Stimulated activated CD4-positive, alpha-beta T cell treated with anti-CD3 and anti-CD28 coated beads, Interleukin-4, amount 100 ng/mL, for 24 hours (primary cell): Measurements from ENCODE around the gene METTL8.

Experiments
- DNase-seq: peaks from one replicate; pipeline ENCODE4 v3.0.0-alpha.2; 2020

METTL8 gene

GRCh38 chr2:171308280-171309054 lies 125.3 kb downstream of the METTL8 start:
- DNase-seq = no peak

GRCh38 chr2:171307560-171307959 lies 126.2 kb downstream of the METTL8 start:
- DNase-seq = no peak

- no peak for DNase-seq
These were observed 135.8 kb downstream of the METTL8 start for GRCh38 chr2:171297956-171298355.

GRCh38 chr2:171294608-171295007 lies 139.2 kb downstream of the METTL8 start:
- DNase-seq = no peak

- DNase-seq = no peak
These were observed 140.1 kb downstream of the METTL8 start for GRCh38 chr2:171293661-171294060.

GRCh38 chr2:171289991-171290390 lies 143.8 kb downstream of the METTL8 start:
- no peak for DNase-seq

GRCh38 chr2:171289316-171289715 lies 144.5 kb downstream of the METTL8 start:
- DNase-seq = no peak

GRCh38 chr2:171287611-171288010 lies 146.2 kb downstream of the METTL8 start:
- DNase-seq = no peak

GRCh38 chr2:171287036-171287571 lies 146.7 kb downstream of the METTL8 start:
- no peak for DNase-seq

- no peak for DNase-seq
These were observed 152.7 kb downstream of the METTL8 start for GRCh38 chr2:171281110-171281509.

GRCh38 chr2:171279983-171280790 lies 153.6 kb downstream of the METTL8 start:
- DNase-seq = no peak

GRCh38 chr2:171274757-171275156 lies 159.0 kb downstream of the METTL8 start:
- DNase-seq = no peak

- no peak for DNase-seq
These were observed 161.8 kb downstream of the METTL8 start for GRCh38 chr2:171271971-171272436.

- DNase-seq = no peak
These were observed 162.4 kb downstream of the METTL8 start for GRCh38 chr2:171271386-171271785.

GRCh38 chr2:171267855-171268629 lies 165.7 kb downstream of the METTL8 start:
- no peak for DNase-seq
